Astrocyte (in vitro differentiated cells and primary cell): Measurements from ENCODE around the gene AKAP13. TPM values are rescaled to one million over a fixed set of nuclear protein-coding genes. Genes with fewer than 3 reads are reported as not detected.
A peak's percentile ranks its signal among the peaks of the same experiment; 100 is the strongest.

ENCODE experiments used
- DNase-seq: peaks from one replicate; pipeline ENCODE4 v3.0.0-alpha.2; 2010; ENCODE audit warnings: low read depth
- FAIRE-seq: peaks from 2 replicates; lab custom pipeline; 2011; peaks lifted over from hg19 to GRCh38; lab: Jason Lieb, UNC
- H2AFZ ChIP-seq: 2 replicates; pipeline ENCODE4 v1.6.0; 2012; ENCODE audit warnings: low read depth, low read length, inconsistent platforms
- H3K27ac ChIP-seq: 2 replicates; pipeline ENCODE4 v1.5.1; 2011; ENCODE audit warnings: low read depth, low read length, inconsistent platforms
- H3K27me3 ChIP-seq: 2 replicates; pipeline ENCODE4 v1.6.0; 2011; ENCODE audit warnings: low read length, inconsistent platforms; ENCODE audit not compliant: insufficient read depth
- H3K36me3 ChIP-seq: 2 replicates; pipeline ENCODE4 v1.5.1; 2011; ENCODE audit warnings: low read length, inconsistent platforms; ENCODE audit not compliant: insufficient read depth
- H3K4me1 ChIP-seq: 2 replicates; pipeline ENCODE4 v1.5.1; 2011; ENCODE audit warnings: low read length, inconsistent platforms; ENCODE audit not compliant: insufficient read depth
- H3K4me2 ChIP-seq: 2 replicates; pipeline ENCODE4 v1.6.0; 2012; ENCODE audit warnings: low read length, inconsistent platforms
- H3K4me3 ChIP-seq: 2 replicates; pipeline ENCODE4 v1.5.1; 2011; ENCODE audit warnings: low read depth, mild to moderate bottlenecking, low read length, inconsistent platforms; ENCODE audit not compliant: insufficient read depth
- H3K79me2 ChIP-seq: 2 replicates; pipeline ENCODE4 v1.6.0; 2012; ENCODE audit warnings: mild to moderate bottlenecking, low read length, inconsistent platforms; ENCODE audit not compliant: insufficient read depth
- H3K9ac ChIP-seq: 2 replicates; pipeline ENCODE4 v1.6.0; 2012; ENCODE audit warnings: mild to moderate bottlenecking, low read length, inconsistent platforms
- H3K9me3 ChIP-seq: 2 replicates; pipeline ENCODE4 v1.5.1; 2012; ENCODE audit warnings: low read depth, mild to moderate bottlenecking, low read length, inconsistent platforms; ENCODE audit not compliant: insufficient read depth
- H4K20me1 ChIP-seq: 2 replicates; pipeline ENCODE4 v1.6.0; 2012; ENCODE audit warnings: low read length, inconsistent platforms; ENCODE audit not compliant: insufficient read depth
- H3K27ac Mint-ChIP-seq: one replicate; pipeline ENCODE4 v1.8.0; 2021; ENCODE audit warnings: mild to moderate bottlenecking, mixed read lengths; ENCODE audit not compliant: unreplicated experiment
- H3K27me3 Mint-ChIP-seq: one replicate; pipeline ENCODE4 v1.8.0; 2021; ENCODE audit warnings: low read depth, mixed read lengths; ENCODE audit not compliant: unreplicated experiment
- H3K36me3 Mint-ChIP-seq: one replicate; pipeline ENCODE4 v1.8.0; 2021; ENCODE audit warnings: low read depth, mixed read lengths; ENCODE audit not compliant: unreplicated experiment
- H3K4me1 Mint-ChIP-seq: one replicate; pipeline ENCODE4 v1.8.0; 2021; ENCODE audit warnings: low read depth, mixed read lengths; ENCODE audit not compliant: unreplicated experiment
- H3K4me3 Mint-ChIP-seq: one replicate; pipeline ENCODE4 v1.8.0; 2021; ENCODE audit warnings: mild to moderate bottlenecking, moderate library complexity, mixed read lengths; ENCODE audit not compliant: unreplicated experiment
- H3K9me3 Mint-ChIP-seq: one replicate; pipeline ENCODE4 v1.8.0; 2021; ENCODE audit warnings: mild to moderate bottlenecking, mixed read lengths; ENCODE audit not compliant: unreplicated experiment
- CTCF ChIP-seq: IDR thresholded peaks from 2 replicates; pipeline ENCODE4 v1.5.1; 2011; ENCODE audit warnings: low read depth, mild to moderate bottlenecking, inconsistent platforms, low read length, moderate library complexity; ENCODE audit not compliant: insufficient read depth
- EZH2 ChIP-seq: IDR thresholded peaks from 2 replicates; pipeline ENCODE4 v1.6.1; 2012; ENCODE audit warnings: mild to moderate bottlenecking, low read length, inconsistent platforms; ENCODE audit not compliant: insufficient read depth
- total RNA-seq: library from RNA; stranded (reverse); gene quantifications from 2 replicates; pipeline ENCODE4 v1.2.1, GENCODE V29; 2021

The AKAP13 gene
- total RNA-seq, 1 donor from 2014 or later, result 98.2 TPM

- Histone ChIP-seq H3K27me3 (no peaks in the 10 kb centered on the region), H3K9me3 (no peaks in the 10 kb centered on the region), H3K9ac (no peak overlapping the region), H3K79me2 (no peaks in the 10 kb centered on the region), H3K36me3 (peaks cover 40% of the 10 kb centered on the region), H3K4me2 (no peak overlapping the region), H3K4me1 (no peaks in the 10 kb centered on the region), H2AFZ (no peak overlapping the region), H3K4me3 (no peak overlapping the region), H3K27ac (no peak overlapping the region), H4K20me1 (no peaks in the 10 kb centered on the region)
- DNase-seq (no peak), FAIRE-seq (no peak)
- TF ChIP-seq CTCF, result no peak
- TF ChIP-seq EZH2, result no peak
- Mint-ChIP-seq H3K36me3 (peaks cover 10% of the 10 kb centered on the region), H3K27me3 (no peaks in the 10 kb centered on the region), H3K27ac (peak overlapping the region; percentile 28), H3K9me3 (no peaks in the 10 kb centered on the region), H3K4me3 (no peak overlapping the region), H3K4me1 (peaks cover 17% of the 10 kb centered on the region)
Measured at GRCh38 chr15:85727068-85727467, 346.7 kb downstream of the AKAP13 start.

- no peak for TF ChIP-seq EZH2
- TF ChIP-seq CTCF, result peak; percentile 81
- Mint-ChIP-seq H3K4me3 (no peak overlapping the region), H3K36me3 (peaks cover 27% of the 10 kb centered on the region), H3K27ac (no peak overlapping the region), H3K9me3 (peaks cover 6% of the 10 kb centered on the region), H3K27me3 (no peaks in the 10 kb centered on the region), H3K4me1 (peaks cover 15% of the 10 kb centered on the region)
- H3K9ac ChIP-seq, result no peak overlapping the region
- no peaks in the 10 kb centered on the region for H3K27me3 ChIP-seq
- H2AFZ ChIP-seq, result no peak overlapping the region
- peaks cover 5% of the 10 kb centered on the region for H3K9me3 ChIP-seq
- no peaks in the 10 kb centered on the region for H3K4me1 ChIP-seq
- FAIRE-seq (peak; percentile 97), DNase-seq (peak; percentile 37)
- H3K4me2 ChIP-seq, result no peak overlapping the region
- no peaks in the 10 kb centered on the region for H3K79me2 ChIP-seq
- H4K20me1 ChIP-seq, result no peaks in the 10 kb centered on the region
- H3K4me3 ChIP-seq, result no peak overlapping the region
- H3K36me3 ChIP-seq, result peaks cover 34% of the 10 kb centered on the region
- no peak overlapping the region for H3K27ac ChIP-seq
Measured at GRCh38 chr15:85730001-85730820, 349.8 kb downstream of the AKAP13 start.

GRCh38 chr15:85733416-85733815 is 353.0 kb downstream of the AKAP13 start:
- no peak overlapping the region for H3K27ac ChIP-seq
- no peak overlapping the region for H3K4me2 ChIP-seq
- H4K20me1 ChIP-seq, result no peaks in the 10 kb centered on the region
- Mint-ChIP-seq H3K27ac (no peak overlapping the region), H3K36me3 (peaks cover 40% of the 10 kb centered on the region), H3K4me3 (no peak overlapping the region), H3K4me1 (no peaks in the 10 kb centered on the region), H3K27me3 (no peaks in the 10 kb centered on the region), H3K9me3 (peaks cover 6% of the 10 kb centered on the region)
- FAIRE-seq (no peak), DNase-seq (no peak)
- no peaks in the 10 kb centered on the region for H3K79me2 ChIP-seq
- H3K4me3 ChIP-seq, result no peak overlapping the region
- no peak overlapping the region for H2AFZ ChIP-seq
- H3K9me3 ChIP-seq, result peaks cover 5% of the 10 kb centered on the region
- no peak overlapping the region for H3K9ac ChIP-seq
- H3K36me3 ChIP-seq, result peaks cover 33% of the 10 kb centered on the region
- H3K4me1 ChIP-seq, result no peaks in the 10 kb centered on the region
- no peaks in the 10 kb centered on the region for H3K27me3 ChIP-seq
- TF ChIP-seq CTCF, result no peak
- no peak for TF ChIP-seq EZH2
